ENCODE data around the gene NDUFB4.

GRCh38 chr3:120640231-120640630 is 44.1 kb downstream of the NDUFB4 start:
- TF ChIP-seq SP3 (tag by site-specific recombination; IDR thresholded peaks at IDR 0.05): no peak
- TF ChIP-seq, protein P1, sequence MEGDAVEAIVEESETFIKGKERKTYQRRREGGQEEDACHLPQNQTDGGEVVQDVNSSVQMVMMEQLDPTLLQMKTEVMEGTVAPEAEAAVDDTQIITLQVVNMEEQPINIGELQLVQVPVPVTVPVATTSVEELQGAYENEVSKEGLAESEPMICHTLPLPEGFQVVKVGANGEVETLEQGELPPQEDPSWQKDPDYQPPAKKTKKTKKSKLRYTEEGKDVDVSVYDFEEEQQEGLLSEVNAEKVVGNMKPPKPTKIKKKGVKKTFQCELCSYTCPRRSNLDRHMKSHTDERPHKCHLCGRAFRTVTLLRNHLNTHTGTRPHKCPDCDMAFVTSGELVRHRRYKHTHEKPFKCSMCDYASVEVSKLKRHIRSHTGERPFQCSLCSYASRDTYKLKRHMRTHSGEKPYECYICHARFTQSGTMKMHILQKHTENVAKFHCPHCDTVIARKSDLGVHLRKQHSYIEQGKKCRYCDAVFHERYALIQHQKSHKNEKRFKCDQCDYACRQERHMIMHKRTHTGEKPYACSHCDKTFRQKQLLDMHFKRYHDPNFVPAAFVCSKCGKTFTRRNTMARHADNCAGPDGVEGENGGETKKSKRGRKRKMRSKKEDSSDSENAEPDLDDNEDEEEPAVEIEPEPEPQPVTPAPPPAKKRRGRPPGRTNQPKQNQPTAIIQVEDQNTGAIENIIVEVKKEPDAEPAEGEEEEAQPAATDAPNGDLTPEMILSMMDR (tag by site-specific recombination; IDR thresholded peaks at IDR 0.05): no peak
- TF ChIP-seq, protein P2, sequence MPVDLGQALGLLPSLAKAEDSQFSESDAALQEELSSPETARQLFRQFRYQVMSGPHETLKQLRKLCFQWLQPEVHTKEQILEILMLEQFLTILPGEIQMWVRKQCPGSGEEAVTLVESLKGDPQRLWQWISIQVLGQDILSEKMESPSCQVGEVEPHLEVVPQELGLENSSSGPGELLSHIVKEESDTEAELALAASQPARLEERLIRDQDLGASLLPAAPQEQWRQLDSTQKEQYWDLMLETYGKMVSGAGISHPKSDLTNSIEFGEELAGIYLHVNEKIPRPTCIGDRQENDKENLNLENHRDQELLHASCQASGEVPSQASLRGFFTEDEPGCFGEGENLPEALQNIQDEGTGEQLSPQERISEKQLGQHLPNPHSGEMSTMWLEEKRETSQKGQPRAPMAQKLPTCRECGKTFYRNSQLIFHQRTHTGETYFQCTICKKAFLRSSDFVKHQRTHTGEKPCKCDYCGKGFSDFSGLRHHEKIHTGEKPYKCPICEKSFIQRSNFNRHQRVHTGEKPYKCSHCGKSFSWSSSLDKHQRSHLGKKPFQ (tag by site-specific recombination; IDR thresholded peaks at IDR 0.05): no peak
- TF ChIP-seq, protein P3, sequence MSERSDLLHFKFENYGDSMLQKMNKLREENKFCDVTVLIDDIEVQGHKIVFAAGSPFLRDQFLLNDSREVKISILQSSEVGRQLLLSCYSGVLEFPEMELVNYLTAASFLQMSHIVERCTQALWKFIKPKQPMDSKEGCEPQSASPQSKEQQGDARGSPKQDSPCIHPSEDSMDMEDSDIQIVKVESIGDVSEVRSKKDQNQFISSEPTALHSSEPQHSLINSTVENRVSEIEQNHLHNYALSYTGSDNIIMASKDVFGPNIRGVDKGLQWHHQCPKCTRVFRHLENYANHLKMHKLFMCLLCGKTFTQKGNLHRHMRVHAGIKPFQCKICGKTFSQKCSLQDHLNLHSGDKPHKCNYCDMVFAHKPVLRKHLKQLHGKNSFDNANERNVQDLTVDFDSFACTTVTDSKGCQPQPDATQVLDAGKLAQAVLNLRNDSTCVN (tag by site-specific recombination; optimal IDR thresholded peaks at IDR 0.05): no peak
- no peak for TF ChIP-seq ZNF354C (tag by site-specific recombination; IDR thresholded peaks at IDR 0.05; ENCODE audit: borderline replicate concordance, low read depth)

Data from HEK293 (cell line).